SK-N-SH treated with all-trans-retinoic acid at 6 μM for 48 hours (cell line): Measurements from ENCODE around the gene SMPD3.

Experiments used
- ATAC-seq: fragments of 200-7000 bp; cut with Tn5 transposase; 3 replicates; pipeline ENCODE4 v1.9.1; 2020; ENCODE audit warnings: mild to moderate bottlenecking, moderate library complexity
- ARNTL ChIP-seq: fragments of 450-650 bp; formaldehyde crosslinking; IDR thresholded peaks from 2 replicates; pipeline ENCODE4 v1.5.0; 2020; ENCODE audit warnings: low read depth, mild to moderate bottlenecking, moderate library complexity, borderline replicate concordance
- BACH2 ChIP-seq: fragments of 250-450 bp; sonication (Bioruptor Pico); IDR thresholded peaks from 2 replicates; pipeline ENCODE4 v1.9.0; 2021; ENCODE audit warnings: mild to moderate bottlenecking, borderline replicate concordance
- CREB5 ChIP-seq: fragments of 250-450 bp; sonication (Bioruptor Pico); IDR thresholded peaks from 2 replicates; pipeline ENCODE4 v1.5.1; 2020; ENCODE audit warnings: low read depth, mild to moderate bottlenecking, moderate library complexity
- CSDC2 ChIP-seq: fragments of 250-450 bp; sonication (Bioruptor Pico); IDR thresholded peaks from 2 replicates; pipeline ENCODE4 v1.5.0; 2020; ENCODE audit warnings: mild to moderate bottlenecking, moderate library complexity
- CSRNP3 ChIP-seq: fragments of 250-450 bp; sonication (Bioruptor Pico); IDR thresholded peaks from 2 replicates; pipeline ENCODE4 v1.5.1; 2021; ENCODE audit warnings: mild to moderate bottlenecking, moderate library complexity
- ESRRG ChIP-seq: fragments of 250-450 bp; sonication (Bioruptor Pico); IDR thresholded peaks from 2 replicates; pipeline ENCODE4 v1.6.1; 2021; ENCODE audit warnings: mild to moderate bottlenecking
- ISL1 ChIP-seq: fragments of 250-450 bp; sonication (Bioruptor Pico); IDR thresholded peaks from 2 replicates; pipeline ENCODE4 v2.1.2; 2022; ENCODE audit warnings: mild to moderate bottlenecking, moderate library complexity
- OSR1 ChIP-seq: fragments of 250-450 bp; sonication (Bioruptor Pico); IDR thresholded peaks from 2 replicates; pipeline ENCODE4 v1.8.0; 2022; ENCODE audit warnings: moderate library complexity, mild to moderate bottlenecking, inconsistent platforms
- RARB ChIP-seq: fragments of 250-450 bp; sonication (Bioruptor Pico); IDR thresholded peaks from 2 replicates; pipeline ENCODE4 v1.8.0; 2021; ENCODE audit warnings: mild to moderate bottlenecking, moderate library complexity
- SNAI2 ChIP-seq: fragments of 250-450 bp; sonication (Bioruptor Pico); IDR thresholded peaks from 2 replicates; pipeline ENCODE4 v1.5.0; 2020; ENCODE audit warnings: mild to moderate bottlenecking, moderate library complexity
- TCF4 ChIP-seq: fragments of 250-450 bp; sonication (Bioruptor Pico); IDR thresholded peaks from 2 replicates; pipeline ENCODE4 v1.8.0; 2021; ENCODE audit warnings: mild to moderate bottlenecking, moderate library complexity, borderline replicate concordance
- TOX ChIP-seq: fragments of 250-450 bp; sonication (Bioruptor Pico); IDR thresholded peaks from 2 replicates; pipeline ENCODE4 v1.8.0; 2021; ENCODE audit warnings: mild to moderate bottlenecking, moderate library complexity, borderline replicate concordance
- ZC3H10 ChIP-seq: fragments of 250-450 bp; sonication (Bioruptor Pico); IDR thresholded peaks from 2 replicates; pipeline ENCODE4 v1.5.1; 2021; ENCODE audit warnings: mild to moderate bottlenecking, moderate library complexity
- ZFP3 ChIP-seq: fragments of 250-450 bp; sonication (Bioruptor Pico); IDR thresholded peaks from 2 replicates; pipeline ENCODE4 v1.5.0; 2020; ENCODE audit warnings: mild to moderate bottlenecking, moderate library complexity
- ZFP30 ChIP-seq: fragments of 450-650 bp; formaldehyde crosslinking; IDR thresholded peaks from 2 replicates; pipeline ENCODE4 v1.5.0; 2022; ENCODE audit warnings: mild to moderate bottlenecking, moderate library complexity
- ZNF565 ChIP-seq: fragments of 450-650 bp; formaldehyde crosslinking; conservative IDR thresholded peaks from 2 replicates; pipeline ENCODE4 v1.5.0; 2020; ENCODE audit warnings: low read depth, mild to moderate bottlenecking, moderate library complexity
- ZNF70 ChIP-seq: fragments of 450-650 bp; formaldehyde crosslinking; IDR thresholded peaks from 2 replicates; pipeline ENCODE4 v1.5.0; 2020; ENCODE audit warnings: mild to moderate bottlenecking, moderate library complexity
- ZNF8 ChIP-seq: fragments of 450-650 bp; formaldehyde crosslinking; IDR thresholded peaks from 2 replicates; pipeline ENCODE4 v1.5.0; 2020; ENCODE audit warnings: mild to moderate bottlenecking, moderate library complexity
- TF ChIP-seq, protein P1 (sequence below): fragments of 250-450 bp; sonication (Bioruptor Pico); IDR thresholded peaks from 2 replicates; pipeline ENCODE4 v1.8.0; 2021; ENCODE audit warnings: low read depth, mild to moderate bottlenecking, moderate library complexity, borderline replicate concordance
- TF ChIP-seq, protein P2 (sequence below): fragments of 250-450 bp; sonication (Bioruptor Pico); IDR thresholded peaks from 2 replicates; pipeline ENCODE4 v1.8.0; 2020; ENCODE audit warnings: mild to moderate bottlenecking, moderate library complexity, borderline replicate concordance

The SMPD3 gene

GRCh38 chr16:68468842-68469241 is 20.5 kb upstream of the SMPD3 start:
- TF ChIP-seq ZNF565 (CRISPR knock-in tag): no peak
- no peak for TF ChIP-seq ZNF70 (CRISPR knock-in tag)
- TF ChIP-seq, protein P1, sequence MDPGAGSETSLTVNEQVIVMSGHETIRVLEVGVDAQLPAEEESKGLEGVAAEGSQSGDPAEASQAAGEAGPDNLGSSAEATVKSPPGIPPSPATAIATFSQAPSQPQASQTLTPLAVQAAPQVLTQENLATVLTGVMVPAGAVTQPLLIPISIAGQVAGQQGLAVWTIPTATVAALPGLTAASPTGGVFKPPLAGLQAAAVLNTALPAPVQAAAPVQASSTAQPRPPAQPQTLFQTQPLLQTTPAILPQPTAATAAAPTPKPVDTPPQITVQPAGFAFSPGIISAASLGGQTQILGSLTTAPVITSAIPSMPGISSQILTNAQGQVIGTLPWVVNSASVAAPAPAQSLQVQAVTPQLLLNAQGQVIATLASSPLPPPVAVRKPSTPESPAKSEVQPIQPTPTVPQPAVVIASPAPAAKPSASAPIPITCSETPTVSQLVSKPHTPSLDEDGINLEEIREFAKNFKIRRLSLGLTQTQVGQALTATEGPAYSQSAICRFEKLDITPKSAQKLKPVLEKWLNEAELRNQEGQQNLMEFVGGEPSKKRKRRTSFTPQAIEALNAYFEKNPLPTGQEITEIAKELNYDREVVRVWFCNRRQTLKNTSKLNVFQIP (CRISPR knock-in tag): no peak
- TF ChIP-seq TOX (CRISPR knock-in tag): no peak
- TF ChIP-seq TCF4: no peak

GRCh38 chr16:68466174-68466573 is 17.9 kb upstream of the SMPD3 start:
- no peak for ATAC-seq
- TF ChIP-seq ZNF8 (CRISPR knock-in tag): no peak
- no peak for TF ChIP-seq ARNTL (CRISPR knock-in tag)
- TF ChIP-seq CSDC2 (CRISPR knock-in tag): no peak
- TF ChIP-seq, protein P2, sequence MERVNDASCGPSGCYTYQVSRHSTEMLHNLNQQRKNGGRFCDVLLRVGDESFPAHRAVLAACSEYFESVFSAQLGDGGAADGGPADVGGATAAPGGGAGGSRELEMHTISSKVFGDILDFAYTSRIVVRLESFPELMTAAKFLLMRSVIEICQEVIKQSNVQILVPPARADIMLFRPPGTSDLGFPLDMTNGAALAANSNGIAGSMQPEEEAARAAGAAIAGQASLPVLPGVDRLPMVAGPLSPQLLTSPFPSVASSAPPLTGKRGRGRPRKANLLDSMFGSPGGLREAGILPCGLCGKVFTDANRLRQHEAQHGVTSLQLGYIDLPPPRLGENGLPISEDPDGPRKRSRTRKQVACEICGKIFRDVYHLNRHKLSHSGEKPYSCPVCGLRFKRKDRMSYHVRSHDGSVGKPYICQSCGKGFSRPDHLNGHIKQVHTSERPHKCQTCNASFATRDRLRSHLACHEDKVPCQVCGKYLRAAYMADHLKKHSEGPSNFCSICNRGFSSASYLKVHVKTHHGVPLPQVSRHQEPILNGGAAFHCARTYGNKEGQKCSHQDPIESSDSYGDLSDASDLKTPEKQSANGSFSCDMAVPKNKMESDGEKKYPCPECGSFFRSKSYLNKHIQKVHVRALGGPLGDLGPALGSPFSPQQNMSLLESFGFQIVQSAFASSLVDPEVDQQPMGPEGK: no peak
- no peak for TF ChIP-seq SNAI2 (CRISPR knock-in tag)
- no peak for TF ChIP-seq ESRRG (CRISPR knock-in tag)
- TF ChIP-seq ZFP30 (CRISPR knock-in tag): no peak
- TF ChIP-seq ZNF70 (CRISPR knock-in tag): no peak
- no peak for TF ChIP-seq CREB5 (CRISPR knock-in tag)
- no peak for TF ChIP-seq ISL1 (CRISPR knock-in tag)
- no peak for TF ChIP-seq ZC3H10 (CRISPR knock-in tag)
- TF ChIP-seq ZFP3 (CRISPR knock-in tag): no peak
- no peak for TF ChIP-seq OSR1
- TF ChIP-seq TOX (CRISPR knock-in tag): no peak
- TF ChIP-seq, protein P1 (CRISPR knock-in tag): no peak
- no peak for TF ChIP-seq RARB (CRISPR knock-in tag)
- no peak for TF ChIP-seq ZNF565 (CRISPR knock-in tag)
- no peak for TF ChIP-seq TCF4
- TF ChIP-seq BACH2 (CRISPR knock-in tag): no peak
- TF ChIP-seq, all 23 proteins: peak for 0

More at GRCh38 chr16:68468842-68469241, 20.5 kb upstream of the SMPD3 start:
- ATAC-seq: no peak

DNA sequence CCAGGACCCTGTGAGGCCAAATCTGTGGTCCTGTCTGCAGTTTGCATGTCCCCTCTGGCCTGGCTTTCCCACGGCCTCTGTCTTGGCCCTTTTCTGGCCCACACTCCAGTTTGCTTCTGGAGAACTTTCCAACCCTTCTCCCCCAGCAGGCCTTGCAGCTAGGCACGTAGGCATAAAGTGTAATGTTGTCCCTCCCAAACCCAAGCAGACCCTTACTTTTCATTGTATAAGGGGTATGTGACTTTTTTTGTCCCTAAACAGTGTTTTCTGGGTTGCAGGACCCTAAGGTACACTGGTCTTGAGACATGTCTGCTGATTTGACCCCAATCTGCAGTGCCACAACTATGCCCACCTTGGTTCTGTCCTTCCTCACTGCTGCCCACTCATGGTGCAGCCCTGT is 15.6 kb upstream of the SMPD3 start:
- TF ChIP-seq OSR1: no peak
- TF ChIP-seq, protein P1 (CRISPR knock-in tag): no peak
- TF ChIP-seq CSRNP3 (CRISPR knock-in tag): no peak
- TF ChIP-seq, all 23 proteins: peak for 0

More for the DNA sequence above, 15.6 kb upstream of the SMPD3 start:
- ATAC-seq: no peak
